ENCODE results near the gene RORC.

RORC gene

GRCh38 chr1:151814426-151814825 lies 17.2 kb downstream of the RORC start:
- Mint-ChIP-seq H3K36me3 (ENCODE audit: low read depth) (no peaks in the 10 kb centered on the region), H3K9me3 (no peaks in the 10 kb centered on the region), H3K4me3 (no peak overlapping the region), H3K27ac (no peak overlapping the region), H3K4me1 (ENCODE audit: low read depth) (peaks cover 23% of the 10 kb centered on the region), H3K27me3 (peaks cover 36% of the 10 kb centered on the region)
- intact Hi-C loops (cut with micrococcal nuclease) = no loop called here

- no peak overlapping the region for H3K4me3 Mint-ChIP-seq
- H3K9me3 Mint-ChIP-seq = no peaks in the 10 kb centered on the region
- H3K27me3 Mint-ChIP-seq = peaks cover 39% of the 10 kb centered on the region
- peaks cover 23% of the 10 kb centered on the region for H3K4me1 Mint-ChIP-seq (ENCODE audit: low read depth)
- intact Hi-C loops (cut with micrococcal nuclease) = no loop called here
- no peaks in the 10 kb centered on the region for H3K36me3 Mint-ChIP-seq (ENCODE audit: low read depth)
- no peak overlapping the region for H3K27ac Mint-ChIP-seq
Measured at GRCh38 chr1:151813271-151813977, 18.2 kb downstream of the RORC start.

DNA sequence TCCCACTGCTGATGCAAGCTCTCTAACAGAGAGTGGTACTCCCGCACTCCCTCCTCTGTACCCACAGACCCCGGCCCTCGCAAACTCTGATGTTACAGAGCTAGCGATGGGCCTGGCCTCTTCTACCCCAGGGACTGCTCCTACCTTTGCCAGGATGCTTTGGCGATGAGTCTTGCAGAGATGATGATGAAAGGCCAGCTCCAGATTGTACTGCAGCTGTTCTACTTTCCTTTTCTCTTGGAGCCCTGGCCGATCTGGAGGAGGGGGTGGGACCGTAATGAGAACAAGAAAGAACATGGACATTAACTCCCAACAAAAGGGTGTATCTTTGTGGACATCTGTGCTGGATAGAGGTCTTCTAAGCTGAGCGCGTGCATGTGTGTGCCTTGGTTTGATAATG lies 20.4 kb downstream of the RORC start:
- Mint-ChIP-seq H3K27me3 (peaks cover 38% of the 10 kb centered on the region), H3K27ac (no peak overlapping the region), H3K36me3 (ENCODE audit: low read depth) (no peaks in the 10 kb centered on the region), H3K9me3 (no peaks in the 10 kb centered on the region), H3K4me3 (no peak overlapping the region), H3K4me1 (ENCODE audit: low read depth) (peaks cover 20% of the 10 kb centered on the region)
- intact Hi-C loops (cut with micrococcal nuclease) = no loop called here

GRCh38 chr1:151809985-151810556 lies 21.5 kb downstream of the RORC start:
- H3K4me3 Mint-ChIP-seq = no peak overlapping the region
- H3K27ac Mint-ChIP-seq = no peak overlapping the region
- no peaks in the 10 kb centered on the region for H3K36me3 Mint-ChIP-seq (ENCODE audit: low read depth)
- H3K27me3 Mint-ChIP-seq = peaks cover 34% of the 10 kb centered on the region
- intact Hi-C loops (cut with micrococcal nuclease) = no loop called here
- H3K4me1 Mint-ChIP-seq (ENCODE audit: low read depth) = peaks cover 13% of the 10 kb centered on the region
- H3K9me3 Mint-ChIP-seq = no peaks in the 10 kb centered on the region

- Mint-ChIP-seq H3K36me3 (ENCODE audit: low read depth) (no peaks in the 10 kb centered on the region), H3K27me3 (peaks cover 35% of the 10 kb centered on the region), H3K9me3 (no peaks in the 10 kb centered on the region), H3K4me3 (no peak overlapping the region), H3K4me1 (ENCODE audit: low read depth) (peaks cover 13% of the 10 kb centered on the region), H3K27ac (no peak overlapping the region)
- intact Hi-C loops (cut with micrococcal nuclease) = no loop called here
Measured at GRCh38 chr1:151809290-151809984, 22.2 kb downstream of the RORC start.

DNA sequence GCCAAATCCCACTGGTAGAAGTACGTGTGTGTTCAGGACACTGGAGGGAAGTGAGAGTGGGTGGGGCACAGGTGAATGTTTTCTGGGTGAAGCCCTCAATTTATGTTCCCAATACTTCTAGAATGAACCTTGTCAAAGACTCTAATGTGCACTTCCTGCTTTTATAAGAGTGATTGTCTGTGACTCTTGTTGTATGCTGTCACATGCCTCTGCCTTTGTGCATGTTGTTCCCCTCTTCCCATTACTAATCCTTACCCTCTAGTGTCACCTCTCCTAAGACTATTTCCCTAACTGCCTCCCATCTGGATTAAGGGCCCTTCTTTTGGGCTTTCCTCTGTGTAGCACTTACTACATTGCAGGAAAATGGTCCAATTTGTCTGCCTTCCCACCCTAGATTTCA lies 23.8 kb downstream of the RORC start:
- H3K4me3 Mint-ChIP-seq = no peak overlapping the region
- no peak overlapping the region for H3K27ac Mint-ChIP-seq
- intact Hi-C loops (cut with micrococcal nuclease) = no loop called here
- H3K36me3 Mint-ChIP-seq (ENCODE audit: low read depth) = no peaks in the 10 kb centered on the region
- peaks cover 37% of the 10 kb centered on the region for H3K27me3 Mint-ChIP-seq
- H3K9me3 Mint-ChIP-seq = no peaks in the 10 kb centered on the region
- peaks cover 13% of the 10 kb centered on the region for H3K4me1 Mint-ChIP-seq (ENCODE audit: low read depth)

DNA sequence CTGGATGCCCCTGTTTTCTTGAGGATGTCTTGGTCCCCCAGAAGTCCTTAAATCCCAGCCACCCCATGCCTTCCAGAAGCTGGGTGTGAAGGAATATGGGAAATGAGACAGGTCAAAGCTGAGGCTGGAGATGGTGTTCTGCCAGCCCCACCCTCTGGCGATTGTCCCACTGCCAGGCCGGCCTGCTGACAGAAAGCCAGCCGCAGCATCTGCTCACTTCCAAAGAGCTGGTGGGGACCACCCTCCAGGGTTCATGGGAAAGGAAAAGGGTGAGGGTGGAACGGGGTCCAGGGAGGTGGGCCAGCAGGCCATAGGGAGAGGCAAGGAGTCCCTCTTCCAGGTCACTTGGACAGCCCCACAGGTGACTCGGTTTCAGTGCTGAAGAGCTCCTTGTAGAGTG lies 24.5 kb downstream of the RORC start:
- H3K36me3 Mint-ChIP-seq (ENCODE audit: low read depth) = no peaks in the 10 kb centered on the region

GRCh38 chr1:151806170-151806569 lies 25.4 kb downstream of the RORC start:
- Mint-ChIP-seq H3K27ac (no peak overlapping the region), H3K4me3 (no peak overlapping the region), H3K9me3 (no peaks in the 10 kb centered on the region), H3K36me3 (ENCODE audit: low read depth) (no peaks in the 10 kb centered on the region), H3K4me1 (ENCODE audit: low read depth) (peaks cover 13% of the 10 kb centered on the region), H3K27me3 (peaks cover 40% of the 10 kb centered on the region)
- intact Hi-C loops (cut with micrococcal nuclease) = no loop called here

More for the DNA sequence above, 24.5 kb downstream of the RORC start:
- no peak overlapping the region for H3K4me3 Mint-ChIP-seq
- H3K27me3 Mint-ChIP-seq = peaks cover 37% of the 10 kb centered on the region
- H3K4me1 Mint-ChIP-seq (ENCODE audit: low read depth) = peaks cover 13% of the 10 kb centered on the region
- H3K9me3 Mint-ChIP-seq = no peaks in the 10 kb centered on the region
- no peak overlapping the region for H3K27ac Mint-ChIP-seq
- intact Hi-C loops (cut with micrococcal nuclease) = no loop called here

- Mint-ChIP-seq H3K4me1 (ENCODE audit: low read depth) (peaks cover 13% of the 10 kb centered on the region), H3K36me3 (ENCODE audit: low read depth) (no peaks in the 10 kb centered on the region), H3K27ac (no peak within 1 kb of the TSS), H3K27me3 (peaks cover 46% of the 10 kb centered on the region), H3K9me3 (no peaks in the 10 kb centered on the region), H3K4me3 (no peak within 1 kb of the TSS)
- intact Hi-C loops (cut with micrococcal nuclease) = no loop called here
Measured at GRCh38 chr1:151805066-151805820, 26.4 kb downstream of the RORC start, which contains the start of gene LINGO4. Gene LINGO4 (minus strand): TSS chr1:151805419. CDS start chr1:151802704, 2,715 bp downstream.

- H3K9me3 Mint-ChIP-seq = no peaks in the 10 kb centered on the region
- H3K4me3 Mint-ChIP-seq = no peak overlapping the region
- H3K36me3 Mint-ChIP-seq (ENCODE audit: low read depth) = no peaks in the 10 kb centered on the region
Measured at GRCh38 chr1:151803915-151804314, 27.7 kb downstream of the RORC start.

DNA sequence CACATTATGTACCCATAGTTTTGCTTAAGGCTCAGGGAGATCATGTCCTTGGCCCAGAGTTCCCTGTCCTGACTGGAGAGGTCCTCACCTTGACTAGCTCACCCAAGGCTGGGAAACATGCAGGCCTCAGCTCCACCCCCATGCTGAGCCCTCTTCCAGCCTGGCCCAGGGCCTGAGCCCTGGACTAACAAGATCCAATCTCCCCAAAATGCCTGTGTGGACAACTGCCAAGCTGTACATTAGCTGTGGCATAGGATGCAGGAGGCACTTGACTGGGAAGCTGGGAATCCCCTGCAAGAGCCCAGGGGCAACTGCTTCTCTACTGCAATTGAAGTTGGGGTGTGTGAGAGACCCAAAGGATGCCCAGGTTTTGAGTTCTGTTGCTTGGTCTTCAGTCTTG lies 28.4 kb downstream of the RORC start:
- Mint-ChIP-seq H3K27me3 (peaks cover 57% of the 10 kb centered on the region), H3K9me3 (no peaks in the 10 kb centered on the region), H3K4me3 (no peak overlapping the region), H3K4me1 (ENCODE audit: low read depth) (peaks cover 29% of the 10 kb centered on the region), H3K36me3 (ENCODE audit: low read depth) (no peaks in the 10 kb centered on the region), H3K27ac (no peak overlapping the region)
- intact Hi-C loops (cut with micrococcal nuclease) = no loop called here

More at GRCh38 chr1:151803915-151804314, 27.7 kb downstream of the RORC start:
- H3K27me3 Mint-ChIP-seq = peaks cover 56% of the 10 kb centered on the region
- H3K27ac Mint-ChIP-seq = no peak overlapping the region
- intact Hi-C loops (cut with micrococcal nuclease) = no loop called here
- H3K4me1 Mint-ChIP-seq (ENCODE audit: low read depth) = peaks cover 25% of the 10 kb centered on the region

DNA sequence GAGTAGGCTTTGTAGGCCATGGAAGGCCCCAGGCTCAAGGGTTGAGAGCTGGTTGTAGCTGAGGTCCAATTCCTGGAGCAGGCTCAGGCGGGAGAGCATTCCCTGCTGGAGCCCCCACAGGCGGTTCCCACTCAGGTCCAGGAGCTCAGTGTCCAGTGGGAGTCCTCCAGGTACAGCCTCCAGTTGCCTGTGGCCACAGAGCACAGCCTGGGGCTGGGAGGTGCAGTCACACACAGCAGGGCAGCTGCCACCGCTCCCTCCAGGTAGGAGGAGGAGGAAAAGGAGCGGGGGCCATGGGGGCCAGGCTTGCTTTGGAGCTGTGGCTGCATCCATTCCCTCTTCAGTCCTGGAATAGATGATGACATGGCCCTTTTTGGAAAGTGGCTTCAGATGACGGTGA lies 29.2 kb downstream of the RORC start:
- H3K9me3 Mint-ChIP-seq = no peaks in the 10 kb centered on the region
- no peaks in the 10 kb centered on the region for H3K36me3 Mint-ChIP-seq (ENCODE audit: low read depth)
- H3K27ac Mint-ChIP-seq = no peak overlapping the region
- peaks cover 21% of the 10 kb centered on the region for H3K4me1 Mint-ChIP-seq (ENCODE audit: low read depth)
- H3K27me3 Mint-ChIP-seq = peaks cover 57% of the 10 kb centered on the region
- intact Hi-C loops (cut with micrococcal nuclease) = no loop called here
- no peak overlapping the region for H3K4me3 Mint-ChIP-seq

DNA sequence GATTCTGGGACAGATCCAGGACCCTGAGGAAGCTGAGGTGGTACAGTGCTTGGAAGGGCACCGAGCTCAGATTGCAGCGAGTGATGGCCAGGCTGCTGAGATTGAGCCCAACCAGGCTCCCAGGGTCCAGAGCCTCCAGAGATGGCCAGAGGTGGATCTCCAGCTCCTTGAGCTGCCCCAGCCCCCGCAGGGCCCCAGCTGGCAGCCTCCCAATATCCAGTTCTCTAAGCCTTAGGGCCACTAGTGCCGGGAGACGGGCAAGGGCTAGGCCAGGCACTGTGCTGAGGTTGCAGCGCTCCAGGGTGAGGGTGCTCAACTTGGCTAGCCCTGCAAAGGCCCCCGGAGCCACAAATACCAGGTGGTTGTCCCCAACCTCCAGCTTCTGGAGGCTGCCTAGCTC lies 29.8 kb downstream of the RORC start:
- Mint-ChIP-seq H3K36me3 (ENCODE audit: low read depth) (peaks cover 5% of the 10 kb centered on the region), H3K9me3 (no peaks in the 10 kb centered on the region), H3K27me3 (peaks cover 53% of the 10 kb centered on the region), H3K4me1 (ENCODE audit: low read depth) (peaks cover 18% of the 10 kb centered on the region), H3K4me3 (no peak overlapping the region), H3K27ac (no peak overlapping the region)
- intact Hi-C loops (cut with micrococcal nuclease) = no loop called here

DNA sequence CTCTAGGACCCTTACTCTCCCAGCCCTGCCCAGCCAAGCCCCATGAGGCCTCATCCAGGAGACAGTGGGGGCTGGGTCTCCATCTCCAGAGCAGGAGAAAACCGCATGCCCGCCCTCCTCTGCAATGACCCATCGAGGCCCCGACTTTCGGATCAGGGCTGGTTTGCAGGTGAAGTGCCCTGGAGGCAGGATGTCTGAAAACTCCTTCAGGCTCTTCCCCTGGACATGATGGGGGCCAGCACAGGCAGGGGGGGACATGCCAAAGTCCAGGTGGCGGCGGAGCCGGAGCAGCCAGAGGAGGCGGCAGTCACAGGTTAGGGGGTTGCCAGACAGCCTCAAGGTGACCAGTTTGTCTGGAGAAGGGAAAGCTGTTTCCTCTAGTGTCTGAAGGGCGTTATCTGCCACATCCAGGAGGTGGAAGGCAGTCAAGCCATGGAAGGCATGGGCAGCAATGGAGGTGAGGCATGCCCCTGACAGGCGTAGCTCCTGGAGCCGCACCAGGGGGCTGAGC lies 30.2 kb downstream of the RORC start:
- H3K4me1 Mint-ChIP-seq (ENCODE audit: low read depth) = peaks cover 18% of the 10 kb centered on the region
- no peaks in the 10 kb centered on the region for H3K9me3 Mint-ChIP-seq
- H3K36me3 Mint-ChIP-seq (ENCODE audit: low read depth) = peaks cover 10% of the 10 kb centered on the region
- no peak overlapping the region for H3K27ac Mint-ChIP-seq
- intact Hi-C loops (cut with micrococcal nuclease) = no loop called here
- no peak overlapping the region for H3K4me3 Mint-ChIP-seq
- H3K27me3 Mint-ChIP-seq = peaks cover 52% of the 10 kb centered on the region
